Right atrium auricular region (tissue), 2 donors: ENCODE data around the gene HLA-DQA1. TPM values are rescaled to one million over a fixed set of nuclear protein-coding genes. Genes with fewer than 3 reads are reported as not detected.

ENCODE experiments used
- DNase-seq: peaks from one replicate; pipeline ENCODE4 v3.0.0-alpha.2; 2019; ENCODE audit warnings: low spot score
- H3K27ac ChIP-seq, 2 donors: fragments of 200-600 bp; sonication (generic); 1 replicate in 1 of 2; 2 replicates in 1 of 2; pipeline ENCODE4 v1.5.1; 2016 to 2019
- H3K27me3 ChIP-seq, 2 donors: fragments of 200-600 bp; sonication (generic); one replicate each; pipeline versions ENCODE4 v1.5.1 to v1.6.0; 2017 to 2019
- H3K36me3 ChIP-seq: fragments of 200-600 bp; sonication (generic); one replicate; pipeline ENCODE4 v1.5.1; 2016
- H3K4me1 ChIP-seq, 2 donors: fragments of 200-600 bp; sonication (generic); one replicate each; pipeline versions ENCODE4 v1.5.1 to v1.6.0; 2017 to 2019
- H3K4me3 ChIP-seq, 2 donors: fragments of 200-600 bp; sonication (generic); 1 replicate in 1 of 2; 2 replicates in 1 of 2; pipeline ENCODE4 v1.5.1; 2017 to 2019; ENCODE audit warnings: mild to moderate bottlenecking in 1 of 2, moderate library complexity in 1 of 2
- H3K9me3 ChIP-seq, 2 donors: fragments of 200-600 bp; sonication (generic); one replicate each; pipeline ENCODE4 v1.5.1; 2019
- total RNA-seq, 2 donors: library from RNA; depleted of rRNA; stranded (reverse); fragments of >200 nt; gene quantifications; one replicate each; pipeline ENCODE4 v1.1.0, GENCODE V29; 2016
- TF ChIP-seq, protein P1 (sequence below), 2 donors: fragments of 200-600 bp; sonication (generic); IDR thresholded peaks; one replicate each; pipeline ENCODE4 v1.5.1; 2019; ENCODE audit warnings: antibody characterized with exemption in 2 of 2

HLA-DQA1 gene
- total RNA-seq, 2 donors from 2014 or later = 0.63 to 2.9 TPM

DNA sequence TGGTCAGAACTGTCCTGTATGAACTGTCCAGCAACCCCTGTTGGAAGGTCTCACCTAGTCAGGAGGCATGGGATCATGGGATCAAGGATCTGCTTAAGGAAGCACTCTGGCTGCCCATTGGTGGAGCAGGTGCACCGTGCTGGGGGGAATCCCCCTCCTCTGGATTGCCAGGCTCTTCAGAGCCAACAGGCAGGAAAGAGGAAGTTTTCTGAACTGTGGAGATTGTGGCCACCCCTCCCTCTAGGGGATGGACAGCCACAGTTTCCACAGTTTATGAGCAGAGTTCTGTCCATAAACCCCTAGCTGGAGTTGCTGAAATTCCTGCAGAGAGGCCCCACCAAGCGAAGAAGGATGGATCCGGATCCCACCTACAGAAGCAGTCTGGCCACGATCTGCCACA is 42.3 kb downstream of the HLA-DQA1 start:
- DNase-seq = no peak
- Histone ChIP-seq H3K36me3 (no peaks in the 10 kb centered on the region), H3K27me3 (no peaks in the 10 kb centered on the region), H3K4me3 (no peak overlapping the region), H3K4me1 (no peaks in the 10 kb centered on the region), H3K27ac (no peak overlapping the region), H3K9me3 (no peaks in the 10 kb centered on the region)
- TF ChIP-seq, protein P1, sequence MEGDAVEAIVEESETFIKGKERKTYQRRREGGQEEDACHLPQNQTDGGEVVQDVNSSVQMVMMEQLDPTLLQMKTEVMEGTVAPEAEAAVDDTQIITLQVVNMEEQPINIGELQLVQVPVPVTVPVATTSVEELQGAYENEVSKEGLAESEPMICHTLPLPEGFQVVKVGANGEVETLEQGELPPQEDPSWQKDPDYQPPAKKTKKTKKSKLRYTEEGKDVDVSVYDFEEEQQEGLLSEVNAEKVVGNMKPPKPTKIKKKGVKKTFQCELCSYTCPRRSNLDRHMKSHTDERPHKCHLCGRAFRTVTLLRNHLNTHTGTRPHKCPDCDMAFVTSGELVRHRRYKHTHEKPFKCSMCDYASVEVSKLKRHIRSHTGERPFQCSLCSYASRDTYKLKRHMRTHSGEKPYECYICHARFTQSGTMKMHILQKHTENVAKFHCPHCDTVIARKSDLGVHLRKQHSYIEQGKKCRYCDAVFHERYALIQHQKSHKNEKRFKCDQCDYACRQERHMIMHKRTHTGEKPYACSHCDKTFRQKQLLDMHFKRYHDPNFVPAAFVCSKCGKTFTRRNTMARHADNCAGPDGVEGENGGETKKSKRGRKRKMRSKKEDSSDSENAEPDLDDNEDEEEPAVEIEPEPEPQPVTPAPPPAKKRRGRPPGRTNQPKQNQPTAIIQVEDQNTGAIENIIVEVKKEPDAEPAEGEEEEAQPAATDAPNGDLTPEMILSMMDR (IDR thresholded peaks at IDR 0.05) = no peak

- H3K27me3 ChIP-seq = no peaks in the 10 kb centered on the region
- no peak for DNase-seq
- H3K27ac ChIP-seq = no peak overlapping the region
- no peaks in the 10 kb centered on the region for H3K36me3 ChIP-seq
- H3K9me3 ChIP-seq = no peaks in the 10 kb centered on the region
- no peak overlapping the region for H3K4me3 ChIP-seq
- TF ChIP-seq, protein P1 (IDR thresholded peaks at IDR 0.05) = no peak
- H3K4me1 ChIP-seq = no peaks in the 10 kb centered on the region
Measured at GRCh38 chr6:32680055-32680454, 42.8 kb downstream of the HLA-DQA1 start.

- H3K4me1 ChIP-seq = no peaks in the 10 kb centered on the region
- H3K27me3 ChIP-seq = no peaks in the 10 kb centered on the region
- no peak overlapping the region for H3K4me3 ChIP-seq
- no peaks in the 10 kb centered on the region for H3K36me3 ChIP-seq
- no peak overlapping the region for H3K27ac ChIP-seq
- H3K9me3 ChIP-seq = no peaks in the 10 kb centered on the region
- TF ChIP-seq, protein P1 (IDR thresholded peaks at IDR 0.05) = no peak
- no peak for DNase-seq
Measured at GRCh38 chr6:32684246-32684645, 47.0 kb downstream of the HLA-DQA1 start.

DNA sequence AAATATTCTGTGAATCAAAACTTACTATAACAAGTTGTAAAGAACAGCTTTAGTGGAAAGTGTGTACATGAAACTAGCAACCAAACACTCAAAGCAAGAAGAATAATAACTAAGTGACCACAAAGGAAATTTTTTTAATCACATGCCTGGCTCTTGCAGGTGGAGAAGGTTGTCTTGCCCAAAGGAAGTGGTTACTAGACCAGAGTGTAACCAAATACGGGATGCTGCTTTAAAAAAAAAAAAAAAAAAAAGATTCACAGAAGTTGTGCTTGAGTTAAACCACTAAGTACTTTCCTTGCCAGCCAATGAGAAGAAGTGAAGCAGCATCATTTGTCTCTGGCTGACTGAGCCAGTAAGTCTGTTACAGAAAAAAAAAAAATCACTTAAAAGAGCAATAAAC is 48.4 kb downstream of the HLA-DQA1 start:
- no peak for DNase-seq
- Histone ChIP-seq H3K4me3 (no peak overlapping the region), H3K27ac (no peak overlapping the region), H3K27me3 (no peaks in the 10 kb centered on the region), H3K36me3 (no peaks in the 10 kb centered on the region), H3K4me1 (no peaks in the 10 kb centered on the region), H3K9me3 (no peaks in the 10 kb centered on the region)
- TF ChIP-seq, protein P1 (IDR thresholded peaks at IDR 0.05) = no peak

DNA sequence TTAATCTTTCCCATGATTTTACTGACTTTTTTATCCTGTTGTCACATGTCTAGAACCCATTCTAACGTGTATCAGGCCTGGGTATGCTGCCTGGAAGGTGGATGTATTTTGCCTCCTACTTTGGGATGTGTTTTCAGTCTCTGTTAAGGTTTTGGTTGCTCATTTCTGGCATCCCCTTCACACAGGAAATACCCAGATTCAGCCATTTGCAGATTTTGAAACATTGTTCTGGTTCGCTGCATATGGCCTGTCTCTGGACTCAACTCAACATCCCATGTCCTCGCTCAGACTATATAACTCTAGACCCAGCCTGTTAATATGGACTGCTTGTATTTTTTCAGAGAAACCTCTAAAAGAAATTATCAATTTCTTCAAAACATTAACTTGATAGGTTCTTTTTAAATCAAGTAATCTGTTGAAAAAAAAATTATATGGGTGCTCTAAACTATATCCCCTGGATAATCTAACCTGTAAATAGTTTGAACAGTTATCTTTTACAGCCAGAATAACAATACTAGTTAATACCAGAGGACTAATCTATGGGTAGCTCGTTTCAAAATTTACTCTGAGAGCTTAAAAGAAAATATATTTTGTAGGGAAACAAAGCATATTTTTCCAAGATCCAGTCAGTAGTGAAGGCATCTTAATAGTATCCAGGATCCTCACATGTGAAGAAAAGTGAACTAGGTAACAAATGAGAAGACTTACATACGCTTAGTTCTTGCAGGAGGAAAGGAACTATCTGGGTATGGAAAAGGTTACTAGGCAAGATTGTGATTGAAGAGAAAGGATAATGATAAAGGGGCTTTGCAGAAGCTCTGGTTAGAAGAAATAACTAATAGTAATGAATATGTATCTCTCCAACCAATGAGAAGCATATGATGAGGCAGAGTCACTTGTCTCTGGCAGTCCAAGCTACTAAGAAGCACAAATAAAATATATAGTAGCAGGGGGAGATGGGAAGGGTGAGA is 52.6 kb downstream of the HLA-DQA1 start:
- H3K27ac ChIP-seq = no peak overlapping the region
- DNase-seq = no peak

More for the DNA sequence above, 52.6 kb downstream of the HLA-DQA1 start:
- TF ChIP-seq, protein P1 (IDR thresholded peaks at IDR 0.05) = no peak
- no peaks in the 10 kb centered on the region for H3K27me3 ChIP-seq
- no peak overlapping the region for H3K4me3 ChIP-seq
- H3K36me3 ChIP-seq = no peaks in the 10 kb centered on the region
- H3K4me1 ChIP-seq = no peaks in the 10 kb centered on the region
- H3K9me3 ChIP-seq = peaks cover 0 to 4% of the 10 kb centered on the region in 2 donors
